GM19239 (cell line): ENCODE results near the gene GRID1.

Experiments used
- DNase-seq: peaks from one replicate; pipeline ENCODE4 v3.0.0; 2011; ENCODE audit warnings: low spot score; ENCODE audit not compliant: insufficient read length
- FAIRE-seq: peaks from 2 replicates; lab custom pipeline; 2011; peaks lifted over from hg19 to GRCh38; lab: Jason Lieb, UNC

Gene GRID1

GRCh38 chr10:86164174-86164774 lies 202.3 kb downstream of the GRID1 start:
- DNase-seq: no peak
- no peak for FAIRE-seq

- DNase-seq (no peak), FAIRE-seq (no peak)
Measured at GRCh38 chr10:86163522-86164173, 202.9 kb downstream of the GRID1 start.

- FAIRE-seq: no peak
- DNase-seq: no peak
Measured at GRCh38 chr10:86162696-86163400, 203.7 kb downstream of the GRID1 start.

- FAIRE-seq (no peak), DNase-seq (no peak)
Measured at GRCh38 chr10:86162036-86162435, 204.6 kb downstream of the GRID1 start.

GRCh38 chr10:86160890-86161585 lies 205.6 kb downstream of the GRID1 start:
- FAIRE-seq (no peak), DNase-seq (no peak)

GRCh38 chr10:86159797-86160196 lies 206.8 kb downstream of the GRID1 start:
- no peak for FAIRE-seq

GRCh38 chr10:86155054-86155921 lies 211.3 kb downstream of the GRID1 start:
- DNase-seq: no peak

More at GRCh38 chr10:86159797-86160196, 206.8 kb downstream of the GRID1 start:
- no peak for DNase-seq

GRCh38 chr10:86153751-86154150 lies 212.8 kb downstream of the GRID1 start:
- FAIRE-seq (no peak), DNase-seq (no peak)

More at GRCh38 chr10:86155054-86155921, 211.3 kb downstream of the GRID1 start:
- FAIRE-seq: no peak

- DNase-seq (no peak), FAIRE-seq (no peak)
Measured at GRCh38 chr10:86152911-86153310, 213.7 kb downstream of the GRID1 start.

GRCh38 chr10:86152354-86152753 lies 214.2 kb downstream of the GRID1 start:
- no peak for DNase-seq
- FAIRE-seq: no peak

GRCh38 chr10:86151613-86152012 lies 215.0 kb downstream of the GRID1 start:
- no peak for FAIRE-seq
- DNase-seq: no peak

- FAIRE-seq (no peak), DNase-seq (no peak)
Measured at GRCh38 chr10:86149257-86149656, 217.3 kb downstream of the GRID1 start.

GRCh38 chr10:86148117-86148516 lies 218.5 kb downstream of the GRID1 start:
- FAIRE-seq (no peak), DNase-seq (no peak)

- no peak for DNase-seq
- no peak for FAIRE-seq
Measured at GRCh38 chr10:86144301-86144700, 222.3 kb downstream of the GRID1 start.

- DNase-seq (no peak), FAIRE-seq (no peak)
Measured at GRCh38 chr10:86141896-86142295, 224.7 kb downstream of the GRID1 start.

GRCh38 chr10:86139066-86139657 lies 227.4 kb downstream of the GRID1 start:
- no peak for DNase-seq

GRCh38 chr10:86138551-86139065 lies 228.0 kb downstream of the GRID1 start:
- DNase-seq (no peak), FAIRE-seq (no peak)

More at GRCh38 chr10:86139066-86139657, 227.4 kb downstream of the GRID1 start:
- no peak for FAIRE-seq

- FAIRE-seq (no peak), DNase-seq (no peak)
Measured at GRCh38 chr10:86137561-86137960, 229.0 kb downstream of the GRID1 start.

- no peak for FAIRE-seq
- DNase-seq: no peak
Measured at GRCh38 chr10:86136934-86137333, 229.7 kb downstream of the GRID1 start.
